Hematopoietic multipotent progenitor cell treated with erythropoietin and hydrocortisone succinate and interleukin-3 and kit ligand, for 17 days (in vitro differentiated cells): ENCODE results near the gene HOXD10.

Source experiments
- DNase-seq: peaks from one replicate; pipeline ENCODE4 v3.0.0-alpha.2; 2015; ENCODE audit warnings: low spot score

Gene HOXD10

GRCh38 chr2:176115883-176116813 is at the start of gene HOXD10:
HOXD10 (plus strand) TSS chr2:176116778; CDS start chr2:176116834, 56 bp downstream.
- no peak for DNase-seq

- no peak for DNase-seq
These were observed 48.8 kb upstream of the HOXD10 start for GRCh38 chr2:176067589-176068418.

- DNase-seq, result no peak
These were observed 48.2 kb upstream of the HOXD10 start for GRCh38 chr2:176068419-176068832.

- no peak for DNase-seq
These were observed 45.0 kb upstream of the HOXD10 start for GRCh38 chr2:176071330-176072291.

- no peak for DNase-seq
These were observed 44.3 kb upstream of the HOXD10 start for GRCh38 chr2:176072292-176072669.

GRCh38 chr2:176072951-176073904 is 43.4 kb upstream of the HOXD10 start:
- DNase-seq, result no peak

GRCh38 chr2:176074919-176075425 is 41.6 kb upstream of the HOXD10 start:
- no peak for DNase-seq

- DNase-seq, result no peak
These were observed 41.1 kb upstream of the HOXD10 start for GRCh38 chr2:176075481-176075880.

- no peak for DNase-seq
These were observed 40.5 kb upstream of the HOXD10 start for GRCh38 chr2:176076063-176076462.

- DNase-seq, result no peak
These were observed 39.8 kb upstream of the HOXD10 start for GRCh38 chr2:176076796-176077195.

- no peak for DNase-seq
These were observed 37.9 kb upstream of the HOXD10 start for GRCh38 chr2:176078541-176079284.

GRCh38 chr2:176079285-176079830 is 37.2 kb upstream of the HOXD10 start:
- DNase-seq, result no peak

- peak; percentile 57 for DNase-seq
These were observed 36.6 kb upstream of the HOXD10 start for GRCh38 chr2:176079831-176080539.

GRCh38 chr2:176080540-176081375 is 35.8 kb upstream of the HOXD10 start:
- no peak for DNase-seq

GRCh38 chr2:176081376-176081836 is 35.2 kb upstream of the HOXD10 start:
- no peak for DNase-seq

GRCh38 chr2:176081837-176082524 is 34.6 kb upstream of the HOXD10 start:
- no peak for DNase-seq

GRCh38 chr2:176082525-176082823 is 34.1 kb upstream of the HOXD10 start:
- DNase-seq, result no peak
